Fibroblast of lung (primary cell): ENCODE measurements around the gene STON2.

ENCODE experiments used
- EZH2 ChIP-seq: IDR thresholded peaks from 2 replicates; pipeline ENCODE4 v1.5.1; 2012; ENCODE audit warnings: low read length, control low read depth, mild to moderate bottlenecking; ENCODE audit errors: missing control alignments
- TF ChIP-seq, protein P1 (sequence below), 2 donors: IDR thresholded peaks in 1 of 2; conservative IDR thresholded peaks in 1 of 2; 1 replicate in 1 of 2; 2 replicates in 1 of 2; pipeline ENCODE4 v1.5.1; 2011 to 2012; ENCODE audit warnings: low read length in 2 of 2, control low read depth in 1 of 2, inconsistent platforms in 1 of 2, low read depth in 1 of 2, mild to moderate bottlenecking in 1 of 2

DNA sequence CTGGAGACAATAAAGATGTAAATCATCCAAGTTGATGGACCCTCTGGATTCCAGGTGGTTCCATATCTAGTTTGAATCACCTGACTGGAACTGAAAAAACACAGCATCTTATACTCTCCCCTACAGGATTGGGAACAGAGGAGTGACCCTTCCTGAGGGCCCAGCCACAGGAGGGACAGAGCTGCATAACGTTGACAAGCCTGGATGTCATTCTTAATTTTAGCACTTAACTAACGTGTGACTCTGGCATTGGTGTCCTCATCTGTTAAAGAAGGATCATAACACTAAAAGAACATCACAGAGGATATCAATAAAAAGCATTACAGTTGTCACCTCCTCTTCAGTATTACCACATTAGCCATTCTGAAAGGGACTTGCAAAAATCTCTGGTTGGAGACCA lies 47.7 kb downstream of the STON2 start:
- TF ChIP-seq EZH2: no peak
- TF ChIP-seq, protein P1, sequence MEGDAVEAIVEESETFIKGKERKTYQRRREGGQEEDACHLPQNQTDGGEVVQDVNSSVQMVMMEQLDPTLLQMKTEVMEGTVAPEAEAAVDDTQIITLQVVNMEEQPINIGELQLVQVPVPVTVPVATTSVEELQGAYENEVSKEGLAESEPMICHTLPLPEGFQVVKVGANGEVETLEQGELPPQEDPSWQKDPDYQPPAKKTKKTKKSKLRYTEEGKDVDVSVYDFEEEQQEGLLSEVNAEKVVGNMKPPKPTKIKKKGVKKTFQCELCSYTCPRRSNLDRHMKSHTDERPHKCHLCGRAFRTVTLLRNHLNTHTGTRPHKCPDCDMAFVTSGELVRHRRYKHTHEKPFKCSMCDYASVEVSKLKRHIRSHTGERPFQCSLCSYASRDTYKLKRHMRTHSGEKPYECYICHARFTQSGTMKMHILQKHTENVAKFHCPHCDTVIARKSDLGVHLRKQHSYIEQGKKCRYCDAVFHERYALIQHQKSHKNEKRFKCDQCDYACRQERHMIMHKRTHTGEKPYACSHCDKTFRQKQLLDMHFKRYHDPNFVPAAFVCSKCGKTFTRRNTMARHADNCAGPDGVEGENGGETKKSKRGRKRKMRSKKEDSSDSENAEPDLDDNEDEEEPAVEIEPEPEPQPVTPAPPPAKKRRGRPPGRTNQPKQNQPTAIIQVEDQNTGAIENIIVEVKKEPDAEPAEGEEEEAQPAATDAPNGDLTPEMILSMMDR (conservative IDR thresholded peaks at IDR 0.05 in 1 of 2, IDR thresholded peaks at IDR 0.05 in 1 of 2; ENCODE audit: low read depth in 1 of 2, low read length in 2 of 2): no peak
